HT-29 (cell line): ENCODE measurements around the gene ANAPC4. TPM values are rescaled to one million over a fixed set of nuclear protein-coding genes. Genes with fewer than 3 reads are reported as not detected.
"Not testable (repeated sequence)": the region's sequence is repeated elsewhere in the genome, so short reads cannot be mapped to it uniquely, and the experiment has no call there.

ENCODE experiments used
- DNase-seq: peaks from one replicate; pipeline ENCODE4 v3.0.0-alpha.2; 2015; ENCODE audit warnings: low spot score
- total RNA-seq: library from RNA; depleted of rRNA; stranded (reverse); fragments of >200 nt; shearing (Covaris generic); gene quantifications from 2 replicates; pipeline ENCODE4 v1.2.3, GENCODE V29; 2014; rRNA removed

Gene ANAPC4
- 9.9 and 14.0 TPM in 2 replicates for total RNA-seq

GRCh38 chr4:25376754-25377571 lies at the start of gene ANAPC4:
ANAPC4 (plus strand) TSS chr4:25377263; CDS start chr4:25377428, 165 bp downstream.
- DNase-seq = peak; percentile 92

GRCh38 chr4:25328463-25328862 lies 48.6 kb upstream of the ANAPC4 start:
- not testable (repeated sequence) for DNase-seq

GRCh38 chr4:25330335-25330734 lies 46.7 kb upstream of the ANAPC4 start:
- DNase-seq = no peak

GRCh38 chr4:25330905-25331808 lies 45.9 kb upstream of the ANAPC4 start:
- no peak for DNase-seq

- DNase-seq = no peak
These were observed 33.4 kb upstream of the ANAPC4 start for GRCh38 chr4:25343671-25344070.

GRCh38 chr4:25345744-25346143 lies 31.3 kb upstream of the ANAPC4 start:
- no peak for DNase-seq

GRCh38 chr4:25346913-25347312 lies 30.1 kb upstream of the ANAPC4 start:
- DNase-seq = no peak

- DNase-seq = no peak
These were observed 29.6 kb upstream of the ANAPC4 start for GRCh38 chr4:25347473-25347872.

GRCh38 chr4:25347971-25348370 lies 29.1 kb upstream of the ANAPC4 start:
- no peak for DNase-seq

- DNase-seq = no peak
These were observed 26.5 kb upstream of the ANAPC4 start for GRCh38 chr4:25350561-25350960.

- DNase-seq = no peak
These were observed 25.2 kb upstream of the ANAPC4 start for GRCh38 chr4:25351777-25352416.

- no peak for DNase-seq
These were observed 21.0 kb upstream of the ANAPC4 start for GRCh38 chr4:25356068-25356467.

GRCh38 chr4:25358515-25359275 lies 18.4 kb upstream of the ANAPC4 start:
- peak; percentile 29 for DNase-seq

GRCh38 chr4:25361253-25361652 lies 15.8 kb upstream of the ANAPC4 start:
- DNase-seq = no peak

- DNase-seq = peak; percentile 65
These were observed 9.9 kb upstream of the ANAPC4 start for GRCh38 chr4:25367004-25367621.

GRCh38 chr4:25367877-25368276 lies 9.2 kb upstream of the ANAPC4 start:
- no peak for DNase-seq

- no peak for DNase-seq
These were observed 8.7 kb upstream of the ANAPC4 start for GRCh38 chr4:25368315-25368714.

GRCh38 chr4:25370242-25370641 lies 6.8 kb upstream of the ANAPC4 start:
- no peak for DNase-seq

- not testable (repeated sequence) for DNase-seq
These were observed 4.5 kb upstream of the ANAPC4 start for GRCh38 chr4:25372549-25372948.

- no peak for DNase-seq
These were observed 741 bp downstream of the ANAPC4 start for GRCh38 chr4:25377572-25378436.
